K562 (cell line): ENCODE data around the gene RHPN2. TPM values are rescaled to one million over a fixed set of nuclear protein-coding genes. Genes with fewer than 3 reads are reported as not detected.

Experiments used
- ADNP ChIP-seq: fragments of 200-800 bp; sonication (Bioruptor generic); IDR thresholded peaks from 2 replicates; pipeline ENCODE4 v1.6.1; 2016; ENCODE audit warnings: missing genetic modification characterization, missing compliant biosample characterization
- ARID1B ChIP-seq: fragments of 450-650 bp; IDR thresholded peaks from 2 replicates; pipeline ENCODE4 v1.6.1; 2016; ENCODE audit warnings: antibody characterized with exemption, mild to moderate bottlenecking, inconsistent platforms
- FOXA3 ChIP-seq, 2 experiments: fragments of 450-650 bp in 1 of 2; sonication (generic) in 1 of 2; formaldehyde crosslinking; IDR thresholded peaks in 1 of 2; conservative IDR thresholded peaks in 1 of 2; 2 replicates each; pipeline versions ENCODE4 v1.4.0 to v1.8.0; 2020 to 2022; ENCODE audit warnings: mild to moderate bottlenecking in 2 of 2, missing genetic modification reagents in 1 of 2
- FOXK1 ChIP-seq: sonication (generic); formaldehyde crosslinking; IDR thresholded peaks from 2 replicates; pipeline ENCODE4 v1.8.0; 2022; ENCODE audit warnings: missing genetic modification reagents, mild to moderate bottlenecking, borderline replicate concordance
- HSF4 ChIP-seq: fragments of 250-450 bp; sonication (Bioruptor Pico); IDR thresholded peaks from 2 replicates; pipeline ENCODE4 v2.1.2; 2022; ENCODE audit warnings: mild to moderate bottlenecking, moderate library complexity, borderline replicate concordance
- KAT2B ChIP-seq: IDR thresholded peaks from one replicate; pipeline ENCODE4 v1.6.1; 2012; ENCODE audit warnings: low read depth, mild to moderate bottlenecking, control low read depth, inconsistent platforms, low read length, moderate library complexity
- MAFK ChIP-seq: IDR thresholded peaks from 2 replicates; pipeline ENCODE4 v1.6.1; 2011; ENCODE audit warnings: low read length, improper control_type of control experiment
- MEF2D ChIP-seq: conservative IDR thresholded peaks from 2 replicates; pipeline ENCODE4 v1.6.1; 2016; ENCODE audit warnings: low read depth, missing genetic modification characterization, missing compliant biosample characterization
- NELFE ChIP-seq: IDR thresholded peaks from 2 replicates; pipeline ENCODE4 v1.6.1; 2011; ENCODE audit warnings: mild to moderate bottlenecking; ENCODE audit not compliant: insufficient read depth, insufficient read length
- NFE2L1 ChIP-seq: fragments of 450-650 bp; IDR thresholded peaks from 2 replicates; pipeline ENCODE4 v1.6.1; 2016; ENCODE audit warnings: missing genetic modification characterization, low read depth, mild to moderate bottlenecking, missing compliant biosample characterization, moderate library complexity, borderline replicate concordance
- NFRKB ChIP-seq: fragments of 450-650 bp; IDR thresholded peaks from 2 replicates; pipeline ENCODE4 v1.6.1; 2016; ENCODE audit warnings: low read depth
- POLR2H ChIP-seq: IDR thresholded peaks from 2 replicates; pipeline ENCODE4 v1.6.1; 2016; ENCODE audit warnings: missing genetic modification characterization, low read depth, mild to moderate bottlenecking, control low read depth, missing compliant biosample characterization, moderate library complexity
- RBBP5 ChIP-seq: fragments of 200-600 bp; sonication (generic); IDR thresholded peaks from 2 replicates; pipeline ENCODE4 v1.6.1; 2012; ENCODE audit warnings: borderline replicate concordance, mild to moderate bottlenecking, low read length, control low read depth, inconsistent platforms; ENCODE audit not compliant: insufficient read depth, poor library complexity, severe bottlenecking
- ZNF24 ChIP-seq: fragments of 450-650 bp; IDR thresholded peaks from 2 replicates; pipeline ENCODE4 v1.6.1; 2016
- ZNF316 ChIP-seq: fragments of 450-650 bp; IDR thresholded peaks from 2 replicates; pipeline ENCODE4 v1.6.1; 2016
- ZNF561 ChIP-seq: fragments of 450-650 bp; formaldehyde crosslinking; conservative IDR thresholded peaks from 2 replicates; pipeline ENCODE4 v1.4.0; 2020; ENCODE audit warnings: mild to moderate bottlenecking, moderate library complexity
- ZNF695 ChIP-seq: fragments of 450-650 bp; formaldehyde crosslinking; IDR thresholded peaks from 2 replicates; pipeline ENCODE4 v1.4.0; 2020; ENCODE audit warnings: mild to moderate bottlenecking, moderate library complexity
- ZNF830 ChIP-seq: fragments of 250-450 bp; sonication (Bioruptor Pico); IDR thresholded peaks from 2 replicates; pipeline ENCODE4 v1.5.0; 2021; ENCODE audit warnings: mild to moderate bottlenecking
- polyA plus RNA-seq, 8 experiments: library from polyadenylated mRNA; depleted of rRNA in 4 of 8; stranded (reverse) in 5 of 8; unstranded in 3 of 8; fragments of >200 nt; fragmentation: Nextera tagmentation in 2 of 8; fragmentation: Illumina TruSeq in 1 of 8; extraction: Ambion mirVana in 2 of 8; extraction: Trizol in 1 of 8; gene quantifications; 2 replicates each; pipeline versions ENCODE4 v1.2.1 to v1.2.3, GENCODE V29; 2011 to 2014; ENCODE audit warnings: inconsistent platforms in 1 of 8, missing spikeins in 1 of 8
- total RNA-seq, 7 experiments: library from RNA; depleted of rRNA in 6 of 7; stranded (reverse); fragments of >200 nt in 6 of 7; fragmentation: Illumina TruSeq in 2 of 7; extraction: Trizol in 2 of 7; gene quantifications; 2 replicates each; pipeline versions ENCODE4 v1.2.1 to v1.2.3, GENCODE V29; 2011 to 2021; ENCODE audit warnings: low replicate concordance in 1 of 7
- TF ChIP-seq, protein P1 (sequence below): fragments of 250-450 bp; sonication (Bioruptor Pico); IDR thresholded peaks from 2 replicates; pipeline ENCODE4 v1.9.0; 2021; ENCODE audit warnings: mild to moderate bottlenecking, inconsistent platforms
- TF ChIP-seq, protein P2 (sequence below): sonication (generic); formaldehyde crosslinking; IDR thresholded peaks from 2 replicates; pipeline ENCODE4 v1.8.0; 2022; ENCODE audit warnings: mild to moderate bottlenecking, low read depth, missing genetic modification reagents
- TF ChIP-seq, protein P3 (sequence below): fragments of 450-650 bp; IDR thresholded peaks from 2 replicates; pipeline ENCODE4 v1.6.1; 2017; ENCODE audit warnings: antibody characterized with exemption
- TF ChIP-seq, protein P4 (sequence below), 2 experiments: fragments of 250-450 bp in 1 of 2; fragments of 450-650 bp in 1 of 2; sonication (Bioruptor Pico) in 1 of 2; IDR thresholded peaks; 2 replicates each; pipeline versions ENCODE4 v1.6.1 to v1.8.0; 2016 to 2021; ENCODE audit warnings: mild to moderate bottlenecking in 2 of 2, moderate library complexity in 2 of 2, missing compliant biosample characterization in 1 of 2, missing genetic modification characterization in 1 of 2

RHPN2 gene
- total and polyA plus RNA-seq, 9 of the 15 experiments (the other 6 are each of a cell fraction or from before 2014, with no cell fraction given): 0.63 to 9.9 (median 3.2) TPM

DNA sequence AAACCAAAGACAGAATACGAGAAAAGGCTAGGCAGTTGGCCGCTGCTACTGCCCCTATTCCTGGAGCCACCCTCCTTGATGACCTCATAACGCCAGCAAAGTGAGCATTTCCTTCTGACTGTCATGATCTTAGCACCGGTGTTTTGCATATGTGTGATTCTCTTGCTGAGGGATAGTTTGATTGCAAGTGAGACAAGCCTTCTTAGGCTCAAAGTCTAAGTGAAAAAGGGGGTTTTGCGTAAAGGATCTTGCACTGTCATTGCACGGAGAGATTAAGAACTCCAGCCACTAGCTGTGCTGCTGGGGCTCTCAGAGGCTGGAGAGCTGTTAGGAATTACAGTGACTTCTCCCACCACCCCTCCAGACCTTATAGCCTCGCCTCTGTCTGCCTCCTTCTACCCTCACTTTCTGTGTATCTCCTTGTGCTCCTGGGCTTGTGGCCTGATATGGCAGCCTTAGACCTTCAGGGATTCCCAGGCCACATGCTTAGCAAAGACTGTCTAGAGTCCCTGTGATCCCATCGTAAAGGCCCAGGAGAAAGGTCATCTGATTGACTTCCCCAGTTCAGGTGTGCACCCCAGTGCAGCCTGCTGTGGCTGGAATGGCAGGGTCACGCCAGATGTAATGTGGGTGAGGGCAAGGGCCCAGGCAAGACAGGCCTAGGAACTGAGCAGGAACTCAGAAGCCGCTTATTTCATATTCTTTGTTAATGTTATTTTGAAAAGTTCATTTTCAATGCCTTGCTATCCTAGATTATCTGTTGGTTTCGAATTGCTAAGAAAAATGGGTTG is 28.9 kb upstream of the RHPN2 start (continued):
- TF ChIP-seq FOXA3 (CRISPR knock-in tag; conservative IDR thresholded peaks at IDR 0.05 in 1 of 2, IDR thresholded peaks at IDR 0.05 in 1 of 2): no peak
- TF ChIP-seq KAT2B: no peak
- TF ChIP-seq ZNF561 (CRISPR knock-in tag): no peak
- TF ChIP-seq, protein P1, sequence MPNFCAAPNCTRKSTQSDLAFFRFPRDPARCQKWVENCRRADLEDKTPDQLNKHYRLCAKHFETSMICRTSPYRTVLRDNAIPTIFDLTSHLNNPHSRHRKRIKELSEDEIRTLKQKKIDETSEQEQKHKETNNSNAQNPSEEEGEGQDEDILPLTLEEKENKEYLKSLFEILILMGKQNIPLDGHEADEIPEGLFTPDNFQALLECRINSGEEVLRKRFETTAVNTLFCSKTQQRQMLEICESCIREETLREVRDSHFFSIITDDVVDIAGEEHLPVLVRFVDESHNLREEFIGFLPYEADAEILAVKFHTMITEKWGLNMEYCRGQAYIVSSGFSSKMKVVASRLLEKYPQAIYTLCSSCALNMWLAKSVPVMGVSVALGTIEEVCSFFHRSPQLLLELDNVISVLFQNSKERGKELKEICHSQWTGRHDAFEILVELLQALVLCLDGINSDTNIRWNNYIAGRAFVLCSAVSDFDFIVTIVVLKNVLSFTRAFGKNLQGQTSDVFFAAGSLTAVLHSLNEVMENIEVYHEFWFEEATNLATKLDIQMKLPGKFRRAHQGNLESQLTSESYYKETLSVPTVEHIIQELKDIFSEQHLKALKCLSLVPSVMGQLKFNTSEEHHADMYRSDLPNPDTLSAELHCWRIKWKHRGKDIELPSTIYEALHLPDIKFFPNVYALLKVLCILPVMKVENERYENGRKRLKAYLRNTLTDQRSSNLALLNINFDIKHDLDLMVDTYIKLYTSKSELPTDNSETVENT (CRISPR knock-in tag): no peak
- TF ChIP-seq, protein P2, sequence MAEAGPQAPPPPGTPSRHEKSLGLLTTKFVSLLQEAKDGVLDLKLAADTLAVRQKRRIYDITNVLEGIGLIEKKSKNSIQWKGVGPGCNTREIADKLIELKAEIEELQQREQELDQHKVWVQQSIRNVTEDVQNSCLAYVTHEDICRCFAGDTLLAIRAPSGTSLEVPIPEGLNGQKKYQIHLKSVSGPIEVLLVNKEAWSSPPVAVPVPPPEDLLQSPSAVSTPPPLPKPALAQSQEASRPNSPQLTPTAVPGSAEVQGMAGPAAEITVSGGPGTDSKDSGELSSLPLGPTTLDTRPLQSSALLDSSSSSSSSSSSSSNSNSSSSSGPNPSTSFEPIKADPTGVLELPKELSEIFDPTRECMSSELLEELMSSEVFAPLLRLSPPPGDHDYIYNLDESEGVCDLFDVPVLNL (CRISPR knock-in tag): no peak
- TF ChIP-seq ZNF24: no peak
- no peak for TF ChIP-seq NELFE
- no peak for TF ChIP-seq HSF4 (CRISPR knock-in tag)
- TF ChIP-seq NFE2L1 (tag): peak; percentile 22; the same call in 1 of the 2 replicates
- TF ChIP-seq, protein P3, sequence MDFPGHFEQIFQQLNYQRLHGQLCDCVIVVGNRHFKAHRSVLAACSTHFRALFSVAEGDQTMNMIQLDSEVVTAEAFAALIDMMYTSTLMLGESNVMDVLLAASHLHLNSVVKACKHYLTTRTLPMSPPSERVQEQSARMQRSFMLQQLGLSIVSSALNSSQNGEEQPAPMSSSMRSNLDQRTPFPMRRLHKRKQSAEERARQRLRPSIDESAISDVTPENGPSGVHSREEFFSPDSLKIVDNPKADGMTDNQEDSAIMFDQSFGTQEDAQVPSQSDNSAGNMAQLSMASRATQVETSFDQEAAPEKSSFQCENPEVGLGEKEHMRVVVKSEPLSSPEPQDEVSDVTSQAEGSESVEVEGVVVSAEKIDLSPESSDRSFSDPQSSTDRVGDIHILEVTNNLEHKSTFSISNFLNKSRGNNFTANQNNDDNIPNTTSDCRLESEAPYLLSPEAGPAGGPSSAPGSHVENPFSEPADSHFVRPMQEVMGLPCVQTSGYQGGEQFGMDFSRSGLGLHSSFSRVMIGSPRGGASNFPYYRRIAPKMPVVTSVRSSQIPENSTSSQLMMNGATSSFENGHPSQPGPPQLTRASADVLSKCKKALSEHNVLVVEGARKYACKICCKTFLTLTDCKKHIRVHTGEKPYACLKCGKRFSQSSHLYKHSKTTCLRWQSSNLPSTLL: no peak
- peak; percentile 39; the same call in 1 of the 2 replicates for TF ChIP-seq MAFK
- TF ChIP-seq NFRKB: no peak
- TF ChIP-seq RBBP5: no peak
- TF ChIP-seq MEF2D (tag): no peak
- TF ChIP-seq POLR2H (tag): no peak
- no peak for TF ChIP-seq FOXK1 (CRISPR knock-in tag)
- no peak for TF ChIP-seq ZNF830
- peak; percentile 75 for TF ChIP-seq ZNF316
- TF ChIP-seq ZNF695 (CRISPR knock-in tag): no peak
- TF ChIP-seq ADNP (tag): no peak
- TF ChIP-seq ARID1B: peak; percentile 50
- TF ChIP-seq, protein P4, sequence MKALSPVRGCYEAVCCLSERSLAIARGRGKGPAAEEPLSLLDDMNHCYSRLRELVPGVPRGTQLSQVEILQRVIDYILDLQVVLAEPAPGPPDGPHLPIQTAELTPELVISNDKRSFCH (CRISPR knock-in tag; IDR thresholded peaks at IDR 0.05): no peak
- TF ChIP-seq, protein P4 (tag; IDR thresholded peaks at IDR 0.05): no peak
